NCI-H2227 (cell line): ENCODE data around the gene TET3.
"Not testable (repeated sequence)": the region's sequence is repeated elsewhere in the genome, so short reads cannot be mapped to it uniquely, and the experiment has no call there.

Source experiments
- DNase-seq: peaks from one replicate; lab custom pipeline; 2025; ENCODE audit not compliant: unreplicated experiment; lab: John Stamatoyannopoulos, UW

TET3 gene

GRCh38 chr2:73984203-73984921 is at the start of gene TET3:
Gene TET3, plus strand, starts transcription at chr2:73984910. Its CDS starts 1,494 bp downstream, at chr2:73986404.
- DNase-seq, result peak; percentile 72

GRCh38 chr2:73935641-73936040 is 49.1 kb upstream of the TET3 start:
- no peak for DNase-seq

- no peak for DNase-seq
Measured at GRCh38 chr2:73937103-73937885, 47.4 kb upstream of the TET3 start.

- DNase-seq, result no peak
Measured at GRCh38 chr2:73937899-73938298, 46.8 kb upstream of the TET3 start.

- DNase-seq, result no peak
Measured at GRCh38 chr2:73938718-73939352, 45.9 kb upstream of the TET3 start.

- no peak for DNase-seq
Measured at GRCh38 chr2:73939419-73939818, 45.3 kb upstream of the TET3 start.

GRCh38 chr2:73940066-73940465 is 44.6 kb upstream of the TET3 start:
- DNase-seq, result not testable (repeated sequence)

GRCh38 chr2:73942664-73943063 is 42.0 kb upstream of the TET3 start:
- no peak for DNase-seq

- DNase-seq, result no peak
Measured at GRCh38 chr2:73944714-73945113, 40.0 kb upstream of the TET3 start.

GRCh38 chr2:73946215-73946614 is 38.5 kb upstream of the TET3 start:
- no peak for DNase-seq

- no peak for DNase-seq
Measured at GRCh38 chr2:73946666-73947065, 38.0 kb upstream of the TET3 start.

- DNase-seq, result no peak
Measured at GRCh38 chr2:73947412-73948018, 37.2 kb upstream of the TET3 start.

GRCh38 chr2:73949802-73950201 is 34.9 kb upstream of the TET3 start:
- no peak for DNase-seq

- DNase-seq, result no peak
Measured at GRCh38 chr2:73952499-73953446, 31.9 kb upstream of the TET3 start.

- DNase-seq, result no peak
Measured at GRCh38 chr2:73956218-73956865, 28.4 kb upstream of the TET3 start.

GRCh38 chr2:73961274-73961673 is 23.4 kb upstream of the TET3 start:
- DNase-seq, result no peak

GRCh38 chr2:73961823-73962615 is 22.7 kb upstream of the TET3 start:
- no peak for DNase-seq

GRCh38 chr2:73962798-73963197 is 21.9 kb upstream of the TET3 start:
- DNase-seq, result no peak
